Islet of Langerhans (tissue), 1 donor: Measurements from ENCODE around the gene FLAD1.
A peak's percentile ranks its signal among the peaks of the same experiment; 100 is the strongest.

Source experiments
- FAIRE-seq: peaks from one replicate; lab custom pipeline; 2011; peaks lifted over from hg19 to GRCh38; lab: Jason Lieb, UNC

FLAD1 gene

DNA sequence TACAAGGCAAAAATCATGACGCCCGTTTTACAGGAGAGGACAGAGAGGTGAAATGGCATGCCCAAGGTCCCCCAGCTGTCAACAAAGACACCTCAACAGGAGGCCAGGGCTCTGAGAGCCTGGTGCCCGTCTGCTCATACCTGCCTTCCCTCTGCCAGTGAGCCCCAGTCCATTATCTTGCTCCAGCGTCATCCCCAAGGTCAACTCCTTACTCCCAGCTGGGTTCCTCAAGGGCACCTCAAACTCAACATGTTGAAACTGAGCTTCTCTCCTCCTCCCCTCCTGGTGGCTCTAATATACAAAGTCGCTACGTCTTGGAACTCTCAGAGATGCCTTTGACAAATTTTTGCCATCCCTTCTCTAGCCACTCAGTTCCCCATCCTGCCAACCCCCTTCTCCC lies 30.5 kb upstream of the FLAD1 start:
- FAIRE-seq: no peak

- FAIRE-seq: no peak
Observed at GRCh38 chr1:154953611-154954038, 29.5 kb upstream of the FLAD1 start.

DNA sequence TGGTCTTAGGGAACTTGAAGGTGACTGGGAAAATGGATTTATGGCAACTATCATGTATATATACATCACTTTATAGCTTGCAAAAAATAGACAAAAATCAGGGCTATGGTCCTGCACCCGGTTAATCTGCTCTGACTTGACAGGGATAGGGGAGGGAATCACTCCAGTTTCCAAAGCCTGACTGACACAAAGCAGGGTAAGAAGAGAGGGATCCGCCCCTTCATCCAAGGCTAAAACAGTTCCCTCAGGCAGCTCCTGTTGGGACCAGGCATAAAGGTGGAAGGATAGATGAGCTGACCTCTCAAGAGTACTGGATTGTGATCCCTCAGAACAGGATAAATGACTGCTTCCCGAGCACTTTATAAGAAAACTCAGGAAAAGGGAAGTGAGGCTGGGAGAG lies 28.6 kb upstream of the FLAD1 start:
- no peak for FAIRE-seq

DNA sequence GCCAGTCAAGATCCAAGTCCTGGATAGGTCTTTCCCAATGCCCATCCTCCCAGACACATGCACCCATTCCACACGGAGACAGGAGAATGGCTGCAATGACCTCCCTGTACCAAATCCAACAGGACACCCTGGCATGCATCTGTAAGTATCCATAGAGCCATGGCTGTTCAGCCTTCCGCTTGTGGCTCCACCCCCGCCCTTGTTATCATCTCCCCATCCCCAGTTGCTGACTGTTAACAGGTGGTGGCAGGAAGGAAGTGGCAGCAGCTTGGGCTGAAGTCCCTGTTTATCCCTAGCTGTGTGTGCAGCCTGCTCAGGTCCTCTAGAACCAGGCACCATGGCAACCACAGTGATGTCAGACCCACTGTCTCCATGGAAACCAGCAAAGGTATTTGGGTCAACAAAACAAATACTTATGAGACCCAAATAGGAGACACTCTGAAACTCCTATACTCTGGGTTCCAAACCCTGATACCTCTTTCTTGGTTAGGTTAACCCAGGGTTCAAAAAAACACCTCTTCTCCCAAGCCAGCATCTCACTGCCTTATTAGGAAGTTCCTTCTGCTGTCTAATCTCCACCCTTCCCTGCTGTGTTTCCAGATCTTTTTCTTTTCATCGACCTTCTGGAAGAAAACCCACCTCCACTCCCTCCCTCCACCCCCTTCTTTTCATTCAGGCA lies 28.0 kb upstream of the FLAD1 start:
- no peak for FAIRE-seq

DNA sequence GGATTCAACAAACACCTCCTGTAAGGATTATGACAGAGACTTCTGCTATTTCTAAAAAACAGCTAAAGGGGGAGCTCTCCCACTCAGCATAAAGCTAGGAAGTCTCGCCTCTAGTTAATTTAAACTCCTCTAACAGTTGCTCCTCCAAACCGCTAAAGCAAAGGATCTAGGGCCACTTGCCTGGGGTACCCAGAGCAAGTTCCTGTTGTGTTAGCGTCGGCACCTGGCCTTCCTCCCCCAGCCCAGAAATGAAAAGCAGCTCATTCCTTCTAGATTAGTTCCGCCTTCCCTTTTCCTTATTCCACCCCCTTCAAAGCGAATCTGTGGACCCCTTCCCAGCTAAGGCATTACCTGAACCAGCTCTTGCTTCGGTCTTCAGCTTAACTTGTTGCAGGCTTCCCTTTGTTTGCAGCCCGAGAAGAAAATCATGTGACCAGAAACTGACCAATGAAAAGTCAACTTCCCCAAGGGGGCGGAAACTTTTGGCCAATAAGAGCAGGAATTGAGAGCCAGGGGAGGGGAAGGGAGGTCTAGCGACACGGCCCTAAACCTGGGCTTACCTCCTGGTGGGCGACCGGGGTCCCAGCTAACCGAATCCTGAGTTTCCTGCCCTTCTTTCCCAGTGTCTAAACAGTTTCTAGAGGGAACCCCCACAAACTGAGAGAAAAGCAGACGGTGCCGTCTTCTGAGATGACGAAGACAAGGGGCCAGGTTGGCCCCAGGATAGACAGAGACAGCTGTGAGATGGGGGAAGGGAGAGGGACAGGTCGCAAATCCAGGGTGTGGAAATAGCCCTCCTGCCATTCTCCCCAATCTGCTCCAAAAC lies 27.2 kb upstream of the FLAD1 start, which contains the start of gene PBXIP1:
TSS of gene PBXIP1 (minus strand) at position 382 of the 826 bp plus-strand sequence. CDS start 2,378 bp downstream, outside the sequence.
- peak; percentile 90 for FAIRE-seq

- no peak for FAIRE-seq
Observed at GRCh38 chr1:154956544-154956941, 26.6 kb upstream of the FLAD1 start.

- FAIRE-seq: no peak
Observed at GRCh38 chr1:154957091-154957657, 26.0 kb upstream of the FLAD1 start.

DNA sequence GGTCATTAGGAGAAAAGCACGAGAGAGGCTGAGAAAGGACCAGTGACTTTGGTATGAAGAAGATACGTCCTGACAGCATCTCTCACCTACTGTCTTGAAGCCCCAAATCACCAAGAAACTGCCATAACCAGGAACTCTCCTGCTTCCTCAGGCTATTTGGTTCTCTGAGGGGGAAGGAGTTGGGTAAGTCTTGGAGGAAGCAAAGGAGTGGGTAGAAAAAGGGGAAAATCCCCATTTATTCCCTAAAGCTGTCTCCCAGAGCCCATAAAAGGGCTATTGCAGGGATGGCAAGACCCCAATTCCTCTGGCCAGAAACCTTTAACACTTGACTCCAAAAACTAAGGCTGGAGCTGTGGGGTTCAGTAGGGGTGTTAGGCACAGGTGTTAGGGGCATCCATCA lies 25.1 kb upstream of the FLAD1 start:
- no peak for FAIRE-seq

DNA sequence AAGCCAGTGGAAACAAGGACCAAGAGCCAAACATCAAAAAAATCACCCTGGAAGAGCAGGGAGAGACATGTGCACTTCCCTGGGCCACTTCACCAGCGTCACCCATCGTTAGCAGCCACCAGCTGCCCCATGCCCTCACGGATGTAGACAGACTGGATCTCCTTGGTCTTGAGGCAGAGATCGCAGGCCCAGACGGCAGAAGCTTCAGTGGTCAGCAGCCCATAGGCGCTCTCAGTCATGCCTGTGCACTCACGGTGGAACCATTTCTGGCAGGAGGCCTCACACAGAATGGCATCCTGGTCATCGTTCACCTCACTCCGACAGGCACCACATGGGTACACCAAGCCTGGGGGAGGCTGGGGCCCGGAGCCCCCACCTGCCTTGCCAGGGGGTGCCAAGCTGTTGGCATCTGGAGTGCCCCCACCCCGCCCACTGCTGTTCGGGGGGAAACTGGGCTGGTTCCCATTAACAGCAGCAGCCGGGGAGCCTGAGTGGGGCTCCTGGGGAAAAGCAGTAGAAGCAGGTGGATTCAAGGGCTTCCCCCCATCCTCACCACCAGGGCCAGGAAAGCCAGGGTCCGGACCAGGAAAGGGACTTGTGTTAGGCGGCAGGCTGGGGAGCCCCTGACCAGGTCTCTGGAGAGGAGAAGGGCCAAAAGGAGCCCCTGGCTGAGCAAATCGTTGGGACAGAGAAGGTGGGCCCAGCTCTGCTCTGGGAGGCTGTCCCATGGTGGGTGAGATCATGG lies 24.3 kb upstream of the FLAD1 start:
- no peak for FAIRE-seq

DNA sequence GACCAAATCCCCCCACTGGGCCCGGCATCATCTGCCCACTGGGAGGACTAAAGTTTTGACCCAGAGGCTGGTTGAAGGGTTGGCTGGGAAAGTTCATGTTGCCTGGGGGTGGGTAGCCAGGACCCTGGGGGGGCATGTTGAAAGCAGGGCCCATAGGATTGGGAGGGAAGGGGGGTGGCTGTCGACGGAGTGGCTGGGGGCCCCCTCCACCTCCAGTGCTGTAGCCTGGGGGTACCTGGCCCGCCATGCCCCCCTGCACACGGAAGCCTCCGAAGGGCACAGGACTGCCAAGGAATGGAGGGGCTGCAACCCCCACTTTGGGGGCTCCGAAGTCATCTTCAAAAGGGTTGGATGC lies 23.7 kb upstream of the FLAD1 start:
- no peak for FAIRE-seq

- no peak for FAIRE-seq
Observed at GRCh38 chr1:154960446-154961136, 22.6 kb upstream of the FLAD1 start.

DNA sequence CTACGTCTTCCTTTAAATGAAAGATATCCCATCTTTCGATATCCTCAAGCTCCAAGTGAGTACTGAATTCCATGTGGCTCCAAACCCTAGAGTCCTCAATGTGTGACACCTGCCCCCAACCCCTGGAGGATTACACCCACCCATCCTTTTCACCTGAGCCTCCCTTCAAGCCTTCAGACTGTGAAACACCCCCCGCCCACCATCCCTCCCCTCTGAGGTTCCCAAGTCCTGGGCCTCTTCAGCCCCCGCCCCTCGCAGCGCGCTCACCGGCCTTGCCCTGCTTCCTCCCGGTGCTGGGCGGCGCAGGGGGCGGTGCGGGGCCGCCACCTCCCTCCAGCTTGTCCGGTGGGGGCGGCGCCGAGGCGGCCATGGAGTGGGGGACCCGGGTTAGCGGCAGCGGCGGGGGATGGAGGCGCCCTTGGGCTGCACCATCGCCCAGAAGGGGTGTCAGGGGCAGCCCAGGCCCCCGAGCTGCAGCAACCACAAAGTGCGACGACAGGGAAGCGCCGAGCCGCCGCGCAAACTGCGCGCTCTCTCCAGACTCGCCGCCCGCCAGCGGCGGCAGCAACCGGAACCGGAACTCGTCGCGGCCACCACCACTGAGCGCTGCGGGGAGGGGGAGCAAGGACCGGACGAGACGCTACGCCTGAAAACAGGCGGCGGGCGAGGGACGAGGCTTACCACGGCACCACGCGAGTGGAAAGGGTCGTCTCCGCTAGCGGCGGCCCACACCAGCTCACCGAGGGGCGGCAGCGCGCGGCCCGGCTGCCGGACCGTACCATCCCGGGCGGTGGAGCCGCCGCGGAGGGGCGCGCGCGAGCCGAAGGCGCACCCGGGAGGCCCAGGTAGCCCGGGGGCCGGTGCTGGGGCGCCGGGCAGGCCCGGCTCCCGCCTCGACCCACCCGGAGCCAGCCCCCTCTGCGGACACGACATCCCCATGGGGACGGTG lies 21.7 kb upstream of the FLAD1 start, which contains the start of gene PYGO2:
TSS of gene PYGO2 (minus strand) at position 576 of the 949 bp plus-strand sequence. CDS start at position 370, 206 bp downstream.
- FAIRE-seq: no peak

GRCh38 chr1:154962156-154962749 lies 20.9 kb upstream of the FLAD1 start:
- no peak for FAIRE-seq

GRCh38 chr1:154962795-154963330 lies 20.3 kb upstream of the FLAD1 start:
- no peak for FAIRE-seq

- FAIRE-seq: no peak
Observed at GRCh38 chr1:154963643-154964042, 19.5 kb upstream of the FLAD1 start.

- no peak for FAIRE-seq
Observed at GRCh38 chr1:154964359-154964758, 18.8 kb upstream of the FLAD1 start.

DNA sequence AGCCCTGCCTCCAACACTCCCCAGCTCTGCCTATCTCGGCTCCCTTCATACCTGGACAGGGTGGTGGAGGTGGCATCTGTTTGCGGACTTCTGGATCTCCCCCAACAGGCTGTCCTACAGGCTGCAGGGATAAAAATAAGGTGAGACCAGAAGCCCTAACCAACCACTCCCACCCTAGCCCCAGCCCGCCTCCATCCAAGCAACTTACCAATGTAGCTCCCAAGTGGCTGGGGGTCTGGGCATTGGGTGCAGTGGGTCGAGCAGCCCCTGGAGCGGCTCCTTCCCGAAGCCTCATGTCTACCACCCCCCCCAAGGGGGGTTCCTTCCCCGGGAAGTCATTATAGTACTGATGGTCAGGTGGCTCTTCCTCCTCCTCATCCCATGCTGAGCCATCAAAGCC lies 17.0 kb upstream of the FLAD1 start:
- FAIRE-seq: no peak

DNA sequence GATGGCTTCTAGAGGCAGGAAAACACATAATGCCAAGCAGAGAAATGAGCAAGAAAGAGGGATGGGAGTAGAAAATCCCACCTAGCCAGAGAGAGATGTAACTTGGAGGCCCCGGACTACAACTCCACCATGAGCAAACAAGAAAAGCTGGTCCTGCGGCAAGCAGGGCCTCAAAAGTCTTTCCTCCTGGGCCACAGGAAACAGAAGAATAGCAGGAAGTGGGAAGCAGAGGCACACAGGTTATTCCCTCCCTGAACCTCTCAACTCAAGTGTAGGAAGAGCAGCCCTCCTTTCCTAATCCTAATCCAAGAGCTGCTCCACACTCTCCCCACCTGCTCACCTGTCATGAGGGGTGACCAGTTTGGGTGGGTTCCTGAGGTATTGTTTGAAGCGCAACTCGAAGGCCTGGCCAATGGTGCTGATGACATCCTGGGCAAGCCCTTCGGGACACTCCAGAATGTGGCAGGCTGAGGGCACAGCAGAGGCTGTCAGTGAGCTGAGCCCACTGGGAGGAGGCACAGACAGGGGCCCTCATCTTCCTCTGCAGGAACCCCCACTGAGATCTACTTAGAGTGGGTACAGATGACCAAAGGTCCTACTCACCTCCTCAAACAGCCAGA lies 15.7 kb upstream of the FLAD1 start:
- no peak for FAIRE-seq

DNA sequence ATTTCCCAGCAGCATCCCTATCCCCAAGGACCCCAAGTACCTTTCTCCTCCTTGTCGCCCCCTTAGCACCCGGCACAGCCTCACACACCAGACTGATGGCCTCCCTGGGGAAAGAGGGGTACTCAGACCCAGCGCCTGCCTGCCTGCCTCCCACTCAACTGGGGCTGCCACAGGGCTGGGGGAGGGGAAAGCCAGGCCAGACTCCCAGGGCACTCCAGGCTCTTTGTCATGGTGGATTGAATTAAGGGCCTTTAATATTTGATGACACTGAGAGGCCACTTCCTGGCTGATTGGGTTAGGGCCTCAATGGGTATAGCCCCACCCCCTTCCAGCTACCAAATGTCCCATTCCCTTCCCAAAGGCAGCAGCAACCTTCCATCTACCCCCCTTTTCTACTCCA lies 14.4 kb upstream of the FLAD1 start:
- no peak for FAIRE-seq

GRCh38 chr1:154969246-154969645 lies 13.9 kb upstream of the FLAD1 start:
- FAIRE-seq: no peak
